Measurements from ENCODE around the gene NXPE4.

The NXPE4 gene

GRCh38 chr11:114563077-114563476 is 32.5 kb downstream of the NXPE4 start:
- in situ Hi-C loops (cut with HindIII; ENCODE audit: low sequenced_read_pairs) = no loop called here

GRCh38 chr11:114562166-114562916 is 33.2 kb downstream of the NXPE4 start:
- in situ Hi-C loops (cut with HindIII; ENCODE audit: low sequenced_read_pairs) = no loop called here

- in situ Hi-C loops (cut with HindIII; ENCODE audit: low sequenced_read_pairs) = no loop called here
Observed at GRCh38 chr11:114559425-114560310, 35.9 kb downstream of the NXPE4 start, which contains the start of gene NXPE1. Gene NXPE1, minus strand, starts transcription at chr11:114559881. Its CDS starts 8,680 bp downstream, at chr11:114551201.

GRCh38 chr11:114556135-114556534 is 39.5 kb downstream of the NXPE4 start:
- in situ Hi-C loops (cut with HindIII; ENCODE audit: low sequenced_read_pairs) = no loop called here

GRCh38 chr11:114553642-114554041 is 41.9 kb downstream of the NXPE4 start:
- in situ Hi-C loops (cut with HindIII; ENCODE audit: low sequenced_read_pairs) = no loop called here

GRCh38 chr11:114551060-114551459 is 44.5 kb downstream of the NXPE4 start:
- in situ Hi-C loops (cut with HindIII; ENCODE audit: low sequenced_read_pairs) = no loop called here

- in situ Hi-C loops (cut with HindIII; ENCODE audit: low sequenced_read_pairs) = no loop called here
Observed at GRCh38 chr11:114525682-114526081, 69.9 kb downstream of the NXPE4 start.

GRCh38 chr11:114524122-114524521 is 71.5 kb downstream of the NXPE4 start:
- in situ Hi-C loops (cut with HindIII; ENCODE audit: low sequenced_read_pairs) = no loop called here

GRCh38 chr11:114522818-114523217 is 72.8 kb downstream of the NXPE4 start:
- in situ Hi-C loops (cut with HindIII; ENCODE audit: low sequenced_read_pairs) = no loop called here
